Breast epithelium (tissue), 3 donors: ENCODE results near the gene CDH2.

Experiments used
- CTCF ChIP-seq, 3 donors: fragments of 450-650 bp; IDR thresholded peaks; one replicate each; pipeline ENCODE4 v1.5.1; 2016 to 2017; ENCODE audit warnings: antibody characterized with exemption in 3 of 3, mild to moderate bottlenecking in 3 of 3, moderate library complexity in 3 of 3
- POLR2A ChIP-seq: fragments of 450-650 bp; IDR thresholded peaks from one replicate; pipeline ENCODE4 v1.6.1; 2016; ENCODE audit warnings: antibody characterized with exemption, mild to moderate bottlenecking, moderate library complexity
- POLR2AphosphoS5 ChIP-seq, 3 donors: sonication (generic); formaldehyde crosslinking; IDR thresholded peaks; one replicate each; pipeline ENCODE4 v1.6.1; 2017; ENCODE audit warnings: antibody characterized with exemption in 3 of 3

GRCh38 chr18:28043631-28044030 lies 133.3 kb downstream of the CDH2 start:
- TF ChIP-seq CTCF (IDR thresholded peaks at IDR 0.05): no peak
- no peak for TF ChIP-seq POLR2A
- TF ChIP-seq POLR2AphosphoS5 (IDR thresholded peaks at IDR 0.05): no peak
